Neural cell (in vitro differentiated cells): ENCODE data around the gene SCRG1.

Source experiments
- REST ChIP-seq: IDR thresholded peaks from 2 replicates; pipeline ENCODE4 v1.6.1; 2012; ENCODE audit warnings: borderline replicate concordance
- TF ChIP-seq, protein P1 (sequence below): fragments of 450-650 bp; IDR thresholded peaks from 2 replicates; pipeline ENCODE4 v1.5.1; 2014; ENCODE audit warnings: antibody characterized with exemption, mild to moderate bottlenecking, moderate library complexity; ENCODE audit not compliant: poor library complexity, severe bottlenecking

DNA sequence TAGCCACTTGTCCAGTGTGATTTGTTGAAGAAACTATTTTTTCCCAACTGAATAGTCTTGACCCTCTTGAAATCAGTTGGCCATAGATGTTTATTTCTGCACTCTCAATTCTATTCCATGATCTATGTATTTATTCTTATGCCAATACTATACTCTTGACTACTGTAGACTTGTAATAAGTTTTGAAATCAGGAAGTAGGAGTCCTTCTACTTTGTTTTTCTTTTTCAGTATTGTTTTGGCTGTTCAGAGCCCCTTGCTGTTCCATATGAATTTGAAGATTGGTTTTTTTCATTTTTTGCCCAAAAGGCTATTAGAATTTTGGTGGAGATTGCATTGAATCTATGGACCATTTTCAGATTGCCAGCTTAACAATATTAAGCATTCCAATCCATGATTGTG is 17.9 kb downstream of the SCRG1 start:
- TF ChIP-seq, protein P1, sequence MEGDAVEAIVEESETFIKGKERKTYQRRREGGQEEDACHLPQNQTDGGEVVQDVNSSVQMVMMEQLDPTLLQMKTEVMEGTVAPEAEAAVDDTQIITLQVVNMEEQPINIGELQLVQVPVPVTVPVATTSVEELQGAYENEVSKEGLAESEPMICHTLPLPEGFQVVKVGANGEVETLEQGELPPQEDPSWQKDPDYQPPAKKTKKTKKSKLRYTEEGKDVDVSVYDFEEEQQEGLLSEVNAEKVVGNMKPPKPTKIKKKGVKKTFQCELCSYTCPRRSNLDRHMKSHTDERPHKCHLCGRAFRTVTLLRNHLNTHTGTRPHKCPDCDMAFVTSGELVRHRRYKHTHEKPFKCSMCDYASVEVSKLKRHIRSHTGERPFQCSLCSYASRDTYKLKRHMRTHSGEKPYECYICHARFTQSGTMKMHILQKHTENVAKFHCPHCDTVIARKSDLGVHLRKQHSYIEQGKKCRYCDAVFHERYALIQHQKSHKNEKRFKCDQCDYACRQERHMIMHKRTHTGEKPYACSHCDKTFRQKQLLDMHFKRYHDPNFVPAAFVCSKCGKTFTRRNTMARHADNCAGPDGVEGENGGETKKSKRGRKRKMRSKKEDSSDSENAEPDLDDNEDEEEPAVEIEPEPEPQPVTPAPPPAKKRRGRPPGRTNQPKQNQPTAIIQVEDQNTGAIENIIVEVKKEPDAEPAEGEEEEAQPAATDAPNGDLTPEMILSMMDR: no peak
- TF ChIP-seq REST: no peak
